HG03354 (cell line): Measurements from ENCODE around the gene MBNL1.

Experiments used
- ATAC-seq: cut with Tn5 transposase; IDR thresholded peaks from one replicate; pipeline ENCODE4 v1.9.1; 2021; ENCODE audit warnings: mild to moderate bottlenecking; ENCODE audit not compliant: unreplicated experiment, poor library complexity, severe bottlenecking

Gene MBNL1

GRCh38 chr3:152245498-152246170, 23.1 kb upstream of the MBNL1 start:
- ATAC-seq: no peak

GRCh38 chr3:152251916-152252315, 16.8 kb upstream of the MBNL1 start:
- no peak for ATAC-seq

- no peak for ATAC-seq
Measured at GRCh38 chr3:152252755-152253154, 16.0 kb upstream of the MBNL1 start.

- no peak for ATAC-seq
Measured at GRCh38 chr3:152253514-152253913, 15.2 kb upstream of the MBNL1 start.

GRCh38 chr3:152254041-152254440, 14.7 kb upstream of the MBNL1 start:
- no peak for ATAC-seq

GRCh38 chr3:152255290-152255689, 13.4 kb upstream of the MBNL1 start:
- no peak for ATAC-seq

- ATAC-seq: peak; percentile 8
Measured at GRCh38 chr3:152256851-152257562, 11.7 kb upstream of the MBNL1 start.

- peak; percentile 79 for ATAC-seq
Measured at GRCh38 chr3:152257563-152258035, 11.1 kb upstream of the MBNL1 start.

GRCh38 chr3:152258448-152259393, 10.0 kb upstream of the MBNL1 start:
- ATAC-seq: peak; percentile 76

- ATAC-seq: no peak
Measured at GRCh38 chr3:152259468-152259867, 9.3 kb upstream of the MBNL1 start.

GRCh38 chr3:152260026-152260425, 8.7 kb upstream of the MBNL1 start:
- ATAC-seq: no peak

GRCh38 chr3:152260529-152260928, 8.2 kb upstream of the MBNL1 start:
- no peak for ATAC-seq

GRCh38 chr3:152261329-152261728, 7.4 kb upstream of the MBNL1 start:
- no peak for ATAC-seq

GRCh38 chr3:152263711-152264110, 5.0 kb upstream of the MBNL1 start:
- ATAC-seq: no peak

GRCh38 chr3:152264378-152264777, 4.4 kb upstream of the MBNL1 start:
- no peak for ATAC-seq

GRCh38 chr3:152266221-152266995, 2.3 kb upstream of the MBNL1 start:
- ATAC-seq: no peak

- ATAC-seq: no peak
Measured at GRCh38 chr3:152267831-152268554, 736 bp upstream of the MBNL1 start.

GRCh38 chr3:152269056-152269830, 514 bp downstream of the MBNL1 start:
- peak; percentile 61 for ATAC-seq
